Liver (tissue), 9 donors: ENCODE results near the gene RTL1. TPM values are rescaled to one million over a fixed set of nuclear protein-coding genes. Genes with fewer than 3 reads are reported as not detected.

Experiments used
- DNase-seq: peaks from one replicate; pipeline ENCODE4 v3.0.0-alpha.2; 2017; ENCODE audit warnings: low spot score
- H3K27ac ChIP-seq, 2 donors: one replicate each; pipeline ENCODE4 v1.7.0; 2013; ENCODE audit warnings: inconsistent platforms in 2 of 2, low read length in 2 of 2, control low read depth in 1 of 2, low read depth in 1 of 2, mild to moderate bottlenecking in 1 of 2
- H3K27me3 ChIP-seq, 4 donors: one replicate each; pipeline versions ENCODE4 v1.6.1 to v1.7.0; 2013; ENCODE audit warnings: low read length in 3 of 4, inconsistent platforms in 1 of 4, mild to moderate bottlenecking in 1 of 4, moderate library complexity in 1 of 4; ENCODE audit not compliant: control insufficient read depth in 4 of 4, insufficient read depth in 4 of 4
- H3K36me3 ChIP-seq, 4 donors: one replicate each; pipeline versions ENCODE4 v1.6.1 to v1.7.0; 2013; ENCODE audit warnings: low read length in 3 of 4, mild to moderate bottlenecking in 3 of 4, low read depth in 1 of 4, moderate library complexity in 1 of 4; ENCODE audit not compliant: control insufficient read depth in 4 of 4, insufficient read depth in 3 of 4
- H3K4me1 ChIP-seq, 4 donors: one replicate each; pipeline versions ENCODE4 v1.6.1 to v1.7.0; 2013; ENCODE audit warnings: low read length in 3 of 4, mild to moderate bottlenecking in 3 of 4, moderate library complexity in 1 of 4; ENCODE audit not compliant: control insufficient read depth in 4 of 4, insufficient read depth in 4 of 4
- H3K4me3 ChIP-seq, 3 donors: one replicate each; pipeline versions ENCODE4 v1.6.1 to v1.7.0; 2013; ENCODE audit warnings: low read length in 3 of 3, control low read depth in 1 of 3, low read depth in 1 of 3, mild to moderate bottlenecking in 1 of 3
- H3K9ac ChIP-seq, 2 donors: one replicate each; pipeline ENCODE4 v1.7.0; 2013; ENCODE audit warnings: low read length in 2 of 2, mild to moderate bottlenecking in 2 of 2, moderate library complexity in 2 of 2, control low read depth in 1 of 2, low read depth in 1 of 2
- H3K9me3 ChIP-seq, 4 donors: one replicate each; pipeline versions ENCODE4 v1.6.1 to v1.7.0; 2013; ENCODE audit warnings: low read length in 3 of 4; ENCODE audit not compliant: control insufficient read depth in 4 of 4
- ATF3 ChIP-seq: IDR thresholded peaks from 2 replicates; pipeline ENCODE4 v1.6.1; 2016; ENCODE audit warnings: antibody characterized with exemption
- CTCF ChIP-seq: fragments of 150-350 bp; IDR thresholded peaks from 2 replicates; pipeline ENCODE4 v1.5.1; 2017; ENCODE audit warnings: improper control_type of control experiment, low read depth, low read length; ENCODE audit not compliant: missing input control
- EGR1 ChIP-seq, 2 donors: IDR thresholded peaks; 2 replicates each; pipeline ENCODE4 v1.6.1; 2016 to 2018; ENCODE audit warnings: antibody characterized with exemption in 2 of 2, low read depth in 2 of 2
- FOXA1 ChIP-seq: IDR thresholded peaks from 2 replicates; pipeline ENCODE4 v1.6.1; 2016; ENCODE audit warnings: antibody characterized with exemption
- FOXA2 ChIP-seq: IDR thresholded peaks from 2 replicates; pipeline ENCODE4 v1.6.1; 2016; ENCODE audit warnings: antibody characterized with exemption
- GABPA ChIP-seq, 2 donors: IDR thresholded peaks in 1 of 2; conservative IDR thresholded peaks in 1 of 2; 2 replicates each; pipeline ENCODE4 v1.6.1; 2016; ENCODE audit warnings: antibody characterized with exemption in 2 of 2, mild to moderate bottlenecking in 1 of 2, moderate library complexity in 1 of 2
- HNF4A ChIP-seq, 2 donors: conservative IDR thresholded peaks; 2 replicates each; pipeline ENCODE4 v1.6.1; 2016; ENCODE audit warnings: antibody characterized with exemption in 2 of 2, mild to moderate bottlenecking in 2 of 2
- HNF4G ChIP-seq: IDR thresholded peaks from 2 replicates; pipeline ENCODE4 v1.6.1; 2016; ENCODE audit warnings: antibody characterized with exemption
- JUND ChIP-seq, 2 donors: IDR thresholded peaks; 2 replicates each; pipeline ENCODE4 v1.6.1; 2016; ENCODE audit warnings: antibody characterized with exemption in 2 of 2
- MAX ChIP-seq: IDR thresholded peaks from 2 replicates; pipeline ENCODE4 v1.6.1; 2016; ENCODE audit warnings: antibody characterized with exemption
- NR2F2 ChIP-seq: IDR thresholded peaks from 2 replicates; pipeline ENCODE4 v1.6.1; 2016; ENCODE audit warnings: antibody characterized with exemption
- RAD21 ChIP-seq, 2 donors: IDR thresholded peaks; 2 replicates each; pipeline ENCODE4 v1.6.1; 2016; ENCODE audit warnings: antibody characterized with exemption in 2 of 2, mild to moderate bottlenecking in 2 of 2
- REST ChIP-seq: IDR thresholded peaks from 2 replicates; pipeline ENCODE4 v1.6.1; 2016; ENCODE audit warnings: antibody characterized with exemption, mild to moderate bottlenecking
- RXRA ChIP-seq, 2 donors: IDR thresholded peaks; 2 replicates each; pipeline ENCODE4 v1.6.1; 2017 to 2018; ENCODE audit warnings: antibody characterized with exemption in 2 of 2, mild to moderate bottlenecking in 1 of 2
- SP1 ChIP-seq: IDR thresholded peaks from 2 replicates; pipeline ENCODE4 v1.6.1; 2018; ENCODE audit warnings: antibody characterized with exemption, mild to moderate bottlenecking
- TAF1 ChIP-seq: conservative IDR thresholded peaks from 2 replicates; pipeline ENCODE4 v1.6.1; 2016; ENCODE audit warnings: antibody characterized with exemption, mild to moderate bottlenecking
- YY1 ChIP-seq: IDR thresholded peaks from 2 replicates; pipeline ENCODE4 v1.6.1; 2016; ENCODE audit warnings: antibody characterized with exemption, mild to moderate bottlenecking
- ZBTB33 ChIP-seq: IDR thresholded peaks from 2 replicates; pipeline ENCODE4 v1.6.1; 2016; ENCODE audit warnings: antibody characterized with exemption
- WGBS: extraction: QIAGEN DNeasy Blood & Tissue Kit; methylation state at CpG from one replicate; pipeline ENCODE4 v1.1.7; 2013; 5-methylcytosine and 5-hydroxymethylcytosine counted together
- polyA plus RNA-seq, 2 donors: library from polyadenylated mRNA; stranded (reverse) in 1 of 2; unstranded in 1 of 2; fragments of 200-250 nt in 1 of 2; fragments of >200 nt in 1 of 2; fragmentation: Nextera tagmentation in 1 of 2; extraction: Ambion mirVana in 1 of 2; gene quantifications; one replicate each; pipeline versions ENCODE4 v1.2.1 to v1.2.3, GENCODE V29; 2013 to 2015
- total RNA-seq, 2 donors: library from RNA; depleted of rRNA; stranded (reverse); fragments of >200 nt; gene quantifications; one replicate each; pipeline ENCODE4 v1.2.3, GENCODE V29; 2014
- donor health status: healthy.
- donor health status: healthy.
- donor health status: healthy.
- donor health status: healthy.
- donor health status: healthy.

RTL1 gene
- total and polyA plus RNA-seq, 4 donors = 0.04 to 0.05 TPM; not detected in 2

- no peak overlapping the region for H3K9ac ChIP-seq
- no peak overlapping the region for H3K4me3 ChIP-seq
- no peaks in the 10 kb centered on the region for H3K36me3 ChIP-seq
- H3K9me3 ChIP-seq = no peaks in the 10 kb centered on the region
- 29% methylated on average over 45 of the region's 45 CpGs for WGBS
- TF ChIP-seq HNF4A (conservative IDR thresholded peaks at IDR 0.05) (no peak), EGR1 (IDR thresholded peaks at IDR 0.05; ENCODE audit: low read depth in 2 of 2) (no peak), FOXA2 (no peak), RAD21 (IDR thresholded peaks at IDR 0.05) (no peak), GABPA (IDR thresholded peaks at IDR 0.05 in 1 of 2, conservative IDR thresholded peaks at IDR 0.05 in 1 of 2) (no peak), FOXA1 (no peak), CTCF (no peak), REST (no peak), JUND (IDR thresholded peaks at IDR 0.05) (no peak), SP1 (no peak), MAX (no peak), ZBTB33 (no peak), HNF4G (no peak), YY1 (no peak), ATF3 (no peak), NR2F2 (no peak), RXRA (IDR thresholded peaks at IDR 0.05) (no peak), TAF1 (no peak)
- no peak for DNase-seq
- peaks cover 0 to 14% (median 1%) of the 10 kb centered on the region in 4 donors for H3K27me3 ChIP-seq
- no peak overlapping the region for H3K27ac ChIP-seq
- peaks cover 0 to 3% (median 2%) of the 10 kb centered on the region in 4 donors for H3K4me1 ChIP-seq
Measured at GRCh38 chr14:100904307-100905087, 975 bp upstream of the RTL1 start.
